Astrocyte of the cerebellum (primary cell): Measurements from ENCODE around the gene DEFB131B.

Experiments
- DNase-seq: peaks from one replicate; pipeline ENCODE4 v3.0.0-alpha.2; 2011; ENCODE audit warnings: low read depth
- H3K4me3 ChIP-seq: 2 replicates; pipeline ENCODE4 v1.5.1; 2011; ENCODE audit warnings: mild to moderate bottlenecking, low read depth, low read length, moderate library complexity
- CTCF ChIP-seq: IDR thresholded peaks from 2 replicates; pipeline ENCODE4 v1.5.1; 2012; ENCODE audit warnings: low read length, low read depth, moderate library complexity, mild to moderate bottlenecking; ENCODE audit errors: missing control alignments
- in situ Hi-C: cut with HindIII; loops from 2 replicates; pipeline ENCODE4 v1.10.0; 2017; ENCODE audit warnings: low sequenced_read_pairs

The DEFB131B gene

GRCh38 chr11:71914617-71915189, 36.5 kb downstream of the DEFB131B start:
- no peak for DNase-seq
- no peak for TF ChIP-seq CTCF
- in situ Hi-C loops, result no loop called here
- H3K4me3 ChIP-seq, result no peak overlapping the region

DNA sequence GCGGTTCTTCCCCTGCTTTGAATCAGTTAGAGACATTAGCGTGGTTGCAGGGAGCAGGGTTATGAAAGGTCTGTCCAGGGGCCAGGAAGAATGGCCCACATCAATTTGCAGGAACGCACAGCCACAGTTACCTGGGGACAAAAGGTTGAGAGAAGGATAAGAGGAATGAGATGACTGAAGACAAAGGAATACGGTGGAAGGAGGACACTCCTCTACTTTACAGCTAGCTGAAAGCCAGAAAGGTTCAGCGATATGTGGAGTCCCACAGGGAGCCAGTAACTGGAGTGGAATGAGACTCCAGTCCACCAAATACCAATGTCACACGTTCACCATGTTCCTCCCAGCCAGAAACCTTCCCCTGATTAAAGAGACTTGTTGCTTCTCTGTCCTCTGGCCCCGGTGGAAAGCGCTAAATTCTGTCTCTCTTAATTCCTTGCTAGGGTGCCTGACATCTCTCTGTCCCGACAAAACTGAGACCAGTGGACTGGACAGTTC, 39.4 kb downstream of the DEFB131B start:
- no peak for DNase-seq
- no peak for TF ChIP-seq CTCF
- H3K4me3 ChIP-seq, result no peak overlapping the region
- in situ Hi-C loops, result no loop called here

GRCh38 chr11:71927820-71928736, 49.8 kb downstream of the DEFB131B start, which contains the start of gene XNDC1N:
Gene XNDC1N (minus strand): TSS chr11:71928594. CDS start chr11:71923353, 5,241 bp downstream.
- TF ChIP-seq CTCF, result no peak
- H3K4me3 ChIP-seq, result peak within 1 kb of the TSS; percentile 99
- peak; percentile 79 for DNase-seq
- in situ Hi-C loops, result no loop called here

DNA sequence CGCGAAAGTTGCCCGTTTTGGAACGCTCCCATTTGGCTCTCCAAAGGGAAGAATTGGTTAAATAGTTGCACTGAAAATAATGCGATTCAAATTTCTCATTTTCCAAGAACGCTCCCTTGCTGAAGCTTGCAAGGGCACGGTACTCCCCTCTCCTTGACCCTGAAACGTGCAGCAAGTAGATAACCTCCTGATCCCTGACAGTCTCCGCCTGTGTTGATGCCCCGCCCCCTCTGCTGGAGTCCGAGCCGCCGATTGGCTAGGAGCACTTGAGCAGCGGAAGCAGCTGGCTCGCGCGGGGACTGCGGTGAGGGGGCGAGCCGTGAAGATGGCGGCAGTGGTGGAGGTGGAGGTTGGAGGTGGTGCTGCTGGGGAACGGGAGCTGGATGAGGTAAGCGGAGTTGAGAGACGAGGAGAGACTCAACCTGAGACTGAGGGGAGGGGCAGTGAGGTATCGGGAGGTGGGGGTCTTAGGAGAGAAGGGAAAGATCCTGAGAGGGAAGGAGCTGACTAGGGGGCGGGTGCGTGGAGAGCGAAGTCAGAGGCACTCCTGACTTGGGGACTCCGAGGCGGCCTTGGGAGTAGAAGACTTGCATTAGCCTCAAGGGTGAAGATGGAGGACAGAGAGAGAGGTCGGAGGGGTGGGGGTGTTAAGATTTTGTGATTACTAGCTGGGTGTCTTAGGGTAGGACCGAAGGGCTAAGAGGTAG, 50.6 kb downstream of the DEFB131B start, which contains the start of gene RNF121:
Gene RNF121 (plus strand): TSS at position 310 of the 707 bp plus-strand sequence. CDS start 16 bp downstream, at position 326.
- peak within 1 kb of the TSS; percentile 99 for H3K4me3 ChIP-seq
- DNase-seq, result peak; percentile 89
- TF ChIP-seq CTCF, result no peak
- in situ Hi-C loops, result no loop called here

- H3K4me3 ChIP-seq, result peak overlapping the region; percentile 99
- DNase-seq, result no peak
- TF ChIP-seq CTCF, result no peak
- in situ Hi-C loops, result no loop called here
Observed at GRCh38 chr11:71929491-71929890, 51.2 kb downstream of the DEFB131B start.
